ENCODE measurements around the gene FGF8.

GRCh38 chr10:101812606-101813005 lies 36.7 kb upstream of the FGF8 start:
- TF ChIP-seq, protein P1, sequence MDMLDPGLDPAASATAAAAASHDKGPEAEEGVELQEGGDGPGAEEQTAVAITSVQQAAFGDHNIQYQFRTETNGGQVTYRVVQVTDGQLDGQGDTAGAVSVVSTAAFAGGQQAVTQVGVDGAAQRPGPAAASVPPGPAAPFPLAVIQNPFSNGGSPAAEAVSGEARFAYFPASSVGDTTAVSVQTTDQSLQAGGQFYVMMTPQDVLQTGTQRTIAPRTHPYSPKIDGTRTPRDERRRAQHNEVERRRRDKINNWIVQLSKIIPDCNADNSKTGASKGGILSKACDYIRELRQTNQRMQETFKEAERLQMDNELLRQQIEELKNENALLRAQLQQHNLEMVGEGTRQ (IDR thresholded peaks at IDR 0.05; ENCODE audit: low read depth, low read length) = no peak
- TF ChIP-seq RFX5 (IDR thresholded peaks at IDR 0.05; ENCODE audit: low read depth, low read length) (no peak), POLR2A (IDR thresholded peaks at IDR 0.05; ENCODE audit: low read depth, low read length) (no peak), CTCF (conservative IDR thresholded peaks at IDR 0.05; ENCODE audit: low read depth, low read length) (no peak), SMC3 (IDR thresholded peaks at IDR 0.05; ENCODE audit: low read depth, low read length) (no peak), ELK1 (IDR thresholded peaks at IDR 0.05; ENCODE audit: borderline replicate concordance, low read depth, low read length) (no peak), BHLHE40 (IDR thresholded peaks at IDR 0.05; ENCODE audit: low read depth, low read length) (no peak), MXI1 (IDR thresholded peaks at IDR 0.05; ENCODE audit: borderline replicate concordance, low read depth, low read length) (no peak), RCOR1 (IDR thresholded peaks at IDR 0.05; ENCODE audit: insufficient replicate concordance, low read length) (no peak), FOS (IDR thresholded peaks at IDR 0.05; ENCODE audit: low read depth, low read length) (no peak), MAFK (IDR thresholded peaks at IDR 0.05; ENCODE audit: low read depth, low read length) (no peak), MAZ (IDR thresholded peaks at IDR 0.05; ENCODE audit: borderline replicate concordance, low read depth, low read length) (no peak)
